HG03175 (cell line): ENCODE results near the gene MVB12B.
"Not testable (repeated sequence)": the region's sequence is repeated elsewhere in the genome, so short reads cannot be mapped to it uniquely, and the experiment has no call there.

Source experiments
- ATAC-seq: cut with Tn5 transposase; IDR thresholded peaks from one replicate; pipeline ENCODE4 v1.9.1; 2021; ENCODE audit warnings: mild to moderate bottlenecking, moderate library complexity; ENCODE audit not compliant: unreplicated experiment

MVB12B gene

DNA sequence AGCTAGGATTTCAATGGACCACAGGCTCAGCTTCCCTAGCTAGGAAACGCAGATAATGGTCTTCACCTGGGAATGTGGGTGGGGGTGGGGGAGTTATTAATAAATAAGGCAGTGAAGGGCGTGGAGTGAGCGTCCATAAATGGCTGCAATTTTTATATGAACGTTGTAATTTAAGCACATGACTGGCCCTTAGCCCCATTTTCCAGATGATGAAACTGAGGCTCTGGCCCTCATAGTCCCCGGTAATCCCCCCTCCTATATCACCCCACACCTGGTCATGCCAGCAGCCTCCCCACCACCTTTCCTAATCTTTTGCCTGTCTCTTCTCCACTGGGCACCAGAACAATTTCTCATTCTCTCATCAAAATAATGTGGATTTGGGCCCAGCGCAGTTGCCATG is 225.2 kb downstream of the MVB12B start:
- ATAC-seq = no peak

DNA sequence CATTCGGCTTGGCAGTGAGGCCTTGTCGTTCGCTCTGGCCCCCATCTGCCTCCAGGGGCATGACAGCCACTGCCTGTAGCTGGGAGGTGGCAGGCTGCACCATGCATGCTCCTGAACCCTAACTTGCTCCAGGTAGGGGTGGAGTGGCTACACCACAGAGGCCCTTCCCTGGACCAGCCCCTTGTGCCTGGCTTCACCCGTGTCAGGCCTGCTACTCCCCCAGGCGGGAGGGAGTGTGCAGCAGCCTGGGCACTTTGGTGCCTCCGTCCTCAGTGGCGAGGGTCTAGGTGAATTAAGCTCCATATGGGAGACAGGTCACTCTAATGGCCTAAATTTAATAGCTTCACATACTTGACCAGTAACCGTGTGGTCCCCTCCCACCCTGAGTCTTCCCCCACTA is 227.7 kb downstream of the MVB12B start:
- ATAC-seq = no peak

DNA sequence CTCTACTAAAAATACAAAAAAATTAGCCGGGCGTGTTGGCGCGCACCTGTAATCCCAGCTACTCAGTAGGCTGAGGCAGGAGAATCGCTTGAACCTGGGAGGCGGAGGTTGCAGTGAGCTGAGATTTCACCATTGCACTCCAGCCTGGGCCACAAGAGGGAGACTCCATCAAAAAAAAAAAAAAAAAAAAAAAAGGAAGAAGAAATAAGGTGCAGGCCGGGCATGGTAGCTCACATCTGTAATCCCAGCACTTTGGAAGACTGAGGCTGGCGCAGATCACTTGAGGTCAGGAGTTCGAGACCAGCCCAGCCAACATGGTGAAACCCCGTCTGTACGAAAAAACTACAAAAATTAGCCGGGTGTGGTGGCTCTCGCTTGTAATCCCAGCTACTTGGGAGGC is 228.8 kb downstream of the MVB12B start:
- ATAC-seq = not testable (repeated sequence)
